Transverse colon (tissue), 4 donors: ENCODE results near the gene CMC1. TPM values are rescaled to one million over a fixed set of nuclear protein-coding genes. Genes with fewer than 3 reads are reported as not detected.
A peak's percentile ranks its signal among the peaks of the same experiment; 100 is the strongest.
"Not testable (repeated sequence)": the region's sequence is repeated elsewhere in the genome, so short reads cannot be mapped to it uniquely, and the experiment has no call there.

Experiments
- DNase-seq: peaks from one replicate; pipeline ENCODE4 v3.0.0-alpha.2; 2019
- H3K27ac ChIP-seq, 4 donors: fragments of 200-600 bp; sonication (generic); 2 replicates each; pipeline ENCODE4 v1.5.1; 2016 to 2018; ENCODE audit warnings: inconsistent platforms in 4 of 4
- H3K27me3 ChIP-seq: fragments of 200-600 bp; sonication (generic); 2 replicates; pipeline ENCODE4 v1.5.1; 2017; ENCODE audit warnings: inconsistent platforms
- H3K36me3 ChIP-seq, 4 donors: fragments of 200-600 bp; sonication (generic); 2 replicates each; pipeline ENCODE4 v1.5.1; 2017 to 2019; ENCODE audit warnings: inconsistent platforms in 4 of 4
- H3K4me1 ChIP-seq, 4 donors: fragments of 200-600 bp; sonication (generic); 2 replicates each; pipeline ENCODE4 v1.5.1; 2017 to 2020; ENCODE audit warnings: inconsistent platforms in 4 of 4
- H3K4me3 ChIP-seq, 4 donors: fragments of 200-600 bp; sonication (generic); 1 replicate in 1 of 4; 2 replicates in 3 of 4; pipeline versions ENCODE4 v1.5.1 to v1.6.1; 2017 to 2019; ENCODE audit warnings: inconsistent platforms in 4 of 4
- H3K9me3 ChIP-seq, 2 donors: fragments of 200-600 bp; sonication (generic); 2 replicates each; pipeline ENCODE4 v1.5.1; 2017 to 2019; ENCODE audit warnings: inconsistent platforms in 2 of 2
- EP300 ChIP-seq: sonication (generic); formaldehyde crosslinking; IDR thresholded peaks from one replicate; pipeline ENCODE4 v1.6.1; 2017; ENCODE audit warnings: antibody characterized with exemption, low read depth
- POLR2A ChIP-seq: fragments of 450-650 bp; IDR thresholded peaks from one replicate; pipeline ENCODE4 v1.6.1; 2016; ENCODE audit warnings: antibody characterized with exemption, mild to moderate bottlenecking, moderate library complexity
- POLR2AphosphoS5 ChIP-seq, 3 donors: sonication (generic); formaldehyde crosslinking; IDR thresholded peaks; one replicate each; pipeline ENCODE4 v1.6.1; 2016; ENCODE audit warnings: antibody characterized with exemption in 3 of 3
- WGBS, 2 donors: methylation state at CpG; one replicate each; pipeline ENCODE4 v1.1.5; 2018; ENCODE audit warnings: low coverage in 1 of 2; 5-methylcytosine and 5-hydroxymethylcytosine counted together
- in situ Hi-C, 4 donors: fragments of 200-750 bp; cut with MboI; loops; one replicate each; pipeline versions ENCODE4 v1.15.0 to v1.15.1; 2017; ENCODE audit warnings: low sequenced_read_pairs in 3 of 4, low pct_ligation_motif_present in 1 of 4, low pct_unique_long_range_greater_than_20kb in 1 of 4
- intact Hi-C: fragments of 100-400 bp; cut with DNase I; formaldehyde crosslinking; loops from one replicate; pipeline ENCODE4 v1.15.1; 2023; ENCODE audit warnings: low total_unique reads
- total RNA-seq, 4 donors: library from RNA; depleted of rRNA; stranded (reverse); fragments of >200 nt; gene quantifications; one replicate each; pipeline ENCODE4 v1.1.0, GENCODE V29; 2016
- TF ChIP-seq, protein P1 (sequence below), 5 experiments: fragments of 200-600 bp in 3 of 5; fragments of 450-650 bp in 2 of 5; sonication (generic) in 3 of 5; IDR thresholded peaks; 1 replicate in 2 of 5; 2 replicates in 3 of 5; pipeline ENCODE4 v1.5.1; 2016 to 2017; ENCODE audit warnings: antibody characterized with exemption in 5 of 5, inconsistent platforms in 3 of 5, mild to moderate bottlenecking in 2 of 5, moderate library complexity in 1 of 5

CMC1 gene, protein sequence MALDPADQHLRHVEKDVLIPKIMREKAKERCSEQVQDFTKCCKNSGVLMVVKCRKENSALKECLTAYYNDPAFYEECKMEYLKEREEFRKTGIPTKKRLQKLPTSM
- 10 to 100 TPM in 2 of 4 donors, 1 to 10 TPM in 1, under 1 TPM in 1; 0.20 to 15.2 (median 10.7) TPM for total RNA-seq

DNA sequence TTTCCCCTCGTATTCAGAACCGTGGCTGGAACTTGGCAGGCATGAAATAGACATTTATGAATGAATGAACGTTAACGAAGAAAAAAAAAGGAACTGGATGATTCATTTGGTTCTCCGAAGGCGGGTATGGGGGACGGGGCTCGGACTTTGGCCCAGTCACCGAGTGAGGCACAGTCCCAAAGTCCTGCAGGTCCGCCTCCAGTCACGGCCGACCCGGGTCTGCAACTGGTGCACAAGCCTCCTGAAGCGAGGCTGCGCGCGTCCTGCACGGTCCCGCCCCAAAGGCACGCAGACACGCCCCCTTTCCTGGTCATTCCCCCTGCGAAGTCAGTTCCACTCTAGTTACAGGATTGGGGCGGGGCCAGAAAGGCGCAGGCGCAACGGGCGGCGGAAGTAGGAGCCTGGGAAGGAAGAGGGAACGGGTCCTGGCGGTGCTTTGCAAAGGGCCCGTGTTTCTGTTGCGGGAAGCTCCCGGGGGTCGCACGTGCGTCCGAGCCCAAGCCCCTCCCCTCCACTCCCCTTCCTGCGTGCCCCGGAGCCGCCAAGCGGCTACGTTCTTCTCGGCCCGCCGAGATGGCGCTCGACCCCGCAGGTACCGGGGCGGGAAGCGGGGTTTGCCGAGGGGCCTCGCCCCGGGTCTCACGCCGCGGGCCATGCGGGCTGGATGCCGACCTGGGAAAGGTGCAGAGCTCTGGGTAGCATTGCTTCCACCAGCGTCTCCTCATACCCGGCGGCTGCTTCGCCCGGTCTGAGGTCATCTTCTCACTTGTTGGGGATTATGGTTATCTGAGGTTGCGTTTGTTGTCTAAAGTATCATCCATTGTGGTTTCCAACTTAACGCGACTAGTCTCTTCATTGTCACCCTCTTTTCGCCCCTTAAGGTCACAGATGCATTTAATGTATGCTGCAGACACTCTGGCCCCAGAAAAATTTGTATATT lies at the start of gene CMC1:
TSS of gene CMC1 (plus strand) at position 399 of the 940 bp plus-strand sequence. CDS start at position 574, 175 bp downstream.
- no peaks in the 10 kb centered on the region for H3K27me3 ChIP-seq
- peak; percentile 99 for DNase-seq
- no peaks in the 10 kb centered on the region for H3K36me3 ChIP-seq
- 0% methylated on average over 54 of the region's 68 CpGs; no CpG with 5 or more reads in 1 of the 2 donors for WGBS, 2 donors
- no peaks in the 10 kb centered on the region for H3K9me3 ChIP-seq
- H3K27ac ChIP-seq, result peak within 1 kb of the TSS; percentile 87 to 92 (median 88)
- H3K4me3 ChIP-seq, result peak within 1 kb of the TSS; percentile 73 to 94 (median 83)
- TF ChIP-seq, protein P1, sequence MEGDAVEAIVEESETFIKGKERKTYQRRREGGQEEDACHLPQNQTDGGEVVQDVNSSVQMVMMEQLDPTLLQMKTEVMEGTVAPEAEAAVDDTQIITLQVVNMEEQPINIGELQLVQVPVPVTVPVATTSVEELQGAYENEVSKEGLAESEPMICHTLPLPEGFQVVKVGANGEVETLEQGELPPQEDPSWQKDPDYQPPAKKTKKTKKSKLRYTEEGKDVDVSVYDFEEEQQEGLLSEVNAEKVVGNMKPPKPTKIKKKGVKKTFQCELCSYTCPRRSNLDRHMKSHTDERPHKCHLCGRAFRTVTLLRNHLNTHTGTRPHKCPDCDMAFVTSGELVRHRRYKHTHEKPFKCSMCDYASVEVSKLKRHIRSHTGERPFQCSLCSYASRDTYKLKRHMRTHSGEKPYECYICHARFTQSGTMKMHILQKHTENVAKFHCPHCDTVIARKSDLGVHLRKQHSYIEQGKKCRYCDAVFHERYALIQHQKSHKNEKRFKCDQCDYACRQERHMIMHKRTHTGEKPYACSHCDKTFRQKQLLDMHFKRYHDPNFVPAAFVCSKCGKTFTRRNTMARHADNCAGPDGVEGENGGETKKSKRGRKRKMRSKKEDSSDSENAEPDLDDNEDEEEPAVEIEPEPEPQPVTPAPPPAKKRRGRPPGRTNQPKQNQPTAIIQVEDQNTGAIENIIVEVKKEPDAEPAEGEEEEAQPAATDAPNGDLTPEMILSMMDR (IDR thresholded peaks at IDR 0.05), result no peak
- peak; percentile 92 to 95 (median 94) for TF ChIP-seq POLR2AphosphoS5 (IDR thresholded peaks at IDR 0.05)
- TF ChIP-seq EP300, result no peak
- TF ChIP-seq POLR2A, result peak; percentile 92
- intact Hi-C loops, result no loop called here
- peaks cover 0 to 29% (median 21%) of the 10 kb centered on the region in 4 donors for H3K4me1 ChIP-seq
- in situ Hi-C loops, result no loop called here

DNA sequence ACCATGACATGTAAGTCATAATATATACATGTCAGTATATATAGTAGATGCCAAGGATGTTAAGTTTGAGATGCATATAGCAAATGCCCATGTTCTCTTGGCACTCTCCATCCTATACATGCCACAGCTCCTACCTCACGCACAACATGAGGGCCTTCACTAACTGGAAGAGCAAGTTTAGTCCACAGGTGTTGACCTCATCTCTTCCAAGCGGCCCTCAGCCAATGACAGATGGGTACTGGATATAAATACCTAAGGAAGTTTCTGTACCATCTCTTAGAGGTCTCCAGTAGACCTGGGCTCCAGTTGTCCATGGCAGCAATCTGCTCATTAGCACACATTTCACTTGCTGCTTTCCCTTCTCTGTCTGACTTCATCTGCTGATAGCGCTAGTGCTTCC lies 43.3 kb upstream of the CMC1 start:
- H3K36me3 ChIP-seq, result no peaks in the 10 kb centered on the region
- in situ Hi-C loops (no loop called here), intact Hi-C loops (no loop called here)
- TF ChIP-seq POLR2A (no peak), EP300 (no peak), POLR2AphosphoS5 (IDR thresholded peaks at IDR 0.05) (no peak)
- TF ChIP-seq, protein P1 (IDR thresholded peaks at IDR 0.05), result no peak
- H3K27me3 ChIP-seq, result no peaks in the 10 kb centered on the region
- H3K27ac ChIP-seq, result no peak overlapping the region
- H3K4me1 ChIP-seq, result no peaks in the 10 kb centered on the region
- no peaks in the 10 kb centered on the region for H3K9me3 ChIP-seq
- 92% methylated on average over 3 of the region's 3 CpGs; no CpG with 5 or more reads in 1 of the 2 donors for whole genome bisulfite sequencing, 2 donors
- DNase-seq, result no peak
- H3K4me3 ChIP-seq, result no peak overlapping the region

DNA sequence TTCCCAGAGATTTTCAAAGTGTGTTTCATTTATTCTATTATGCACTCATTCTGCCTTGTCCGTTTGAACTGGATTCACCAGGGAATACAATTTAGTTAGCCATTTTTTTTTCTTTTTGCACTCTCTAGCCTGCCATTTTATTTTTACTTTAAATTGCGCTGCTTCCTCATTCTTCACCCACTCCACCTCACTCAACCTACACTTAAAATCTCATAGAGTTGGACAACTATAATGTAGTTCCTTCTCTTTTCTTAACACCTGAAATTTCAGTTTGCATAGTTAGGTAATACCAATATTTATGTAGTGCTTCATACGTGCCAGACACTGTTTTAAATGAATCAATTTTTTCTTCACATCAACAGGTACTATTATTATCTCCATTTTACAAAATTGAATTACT lies 42.4 kb upstream of the CMC1 start:
- H3K27me3 ChIP-seq, result no peaks in the 10 kb centered on the region
- no peaks in the 10 kb centered on the region for H3K4me1 ChIP-seq
- WGBS, 2 donors, result 80% methylated on average over 1 to 3 of the region's 3 CpGs
- no peak overlapping the region for H3K27ac ChIP-seq
- H3K4me3 ChIP-seq, result no peak overlapping the region
- no peak for DNase-seq
- no peak for TF ChIP-seq POLR2AphosphoS5 (IDR thresholded peaks at IDR 0.05)
- intact Hi-C loops (no loop called here), in situ Hi-C loops (no loop called here)
- no peaks in the 10 kb centered on the region for H3K36me3 ChIP-seq
- no peaks in the 10 kb centered on the region for H3K9me3 ChIP-seq

DNA sequence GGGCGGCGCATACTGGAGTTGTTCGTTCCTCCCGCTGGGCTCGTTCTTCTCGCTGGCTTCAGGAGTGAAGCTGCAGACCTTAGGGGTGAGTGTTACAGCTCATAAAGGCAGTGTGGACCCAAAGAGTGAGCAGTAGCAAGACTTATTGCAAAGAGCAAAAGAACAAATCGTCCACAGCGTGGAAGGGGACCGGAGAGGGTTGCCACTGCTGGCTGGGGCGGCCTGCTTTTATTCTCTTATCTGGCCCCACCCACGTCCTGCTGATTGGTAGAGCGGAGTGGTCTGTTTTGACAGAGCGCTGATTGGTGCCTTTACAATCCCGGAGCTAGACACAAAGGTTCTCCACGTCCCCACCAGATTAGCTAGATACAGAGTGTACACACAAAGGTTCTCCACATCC lies 41.8 kb upstream of the CMC1 start:
- H3K27ac ChIP-seq, intact Hi-C loops, H3K4me1 ChIP-seq, DNase-seq, H3K36me3 ChIP-seq, H3K9me3 ChIP-seq, H3K27me3 ChIP-seq, in situ Hi-C loops, H3K4me3 ChIP-seq: not testable (repeated sequence)
- WGBS, 2 donors, result 95% methylated on average over 15 of the region's 15 CpGs; no CpG with 5 or more reads in 1 of the 2 donors

DNA sequence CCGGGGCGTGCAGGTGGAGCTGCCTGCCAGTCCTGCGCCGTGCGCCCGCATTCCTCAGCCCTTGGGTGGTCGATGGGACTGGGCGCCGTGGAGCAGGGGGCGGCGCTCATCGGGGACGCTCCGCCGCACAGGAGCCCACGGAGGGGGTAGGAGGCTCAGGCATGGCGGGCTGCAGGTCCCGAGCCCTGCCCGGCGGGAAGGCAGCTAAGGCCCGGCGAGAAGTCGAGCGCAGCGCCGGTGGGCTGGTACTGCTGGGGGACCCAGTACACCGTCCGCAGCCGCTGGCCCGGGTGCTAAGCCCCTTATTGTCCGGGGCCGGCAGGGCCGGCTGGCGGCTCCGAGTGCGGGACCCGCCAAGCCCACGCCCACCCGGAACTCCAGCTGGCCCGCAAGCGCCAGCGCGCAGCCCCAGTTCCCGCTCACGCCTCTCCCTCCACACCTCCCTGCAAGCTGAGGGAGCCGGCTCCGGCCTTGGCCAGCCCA lies 41.0 kb upstream of the CMC1 start:
- H3K27me3 ChIP-seq, H3K36me3 ChIP-seq, H3K4me1 ChIP-seq, intact Hi-C loops, DNase-seq, H3K9me3 ChIP-seq, H3K27ac ChIP-seq, in situ Hi-C loops: not testable (repeated sequence)
- 92% methylated on average over 47 of the region's 47 CpGs; no CpG with 5 or more reads in 1 of the 2 donors for WGBS, 2 donors
- peak overlapping the region in 2 of 4 donors; percentile 16 to 18 for H3K4me3 ChIP-seq
